Measurements from ENCODE around the gene EPB41.
A peak's percentile ranks its signal among the peaks of the same experiment; 100 is the strongest.
"Not testable (repeated sequence)": the region's sequence is repeated elsewhere in the genome, so short reads cannot be mapped to it uniquely, and the experiment has no call there.

Gene EPB41

DNA sequence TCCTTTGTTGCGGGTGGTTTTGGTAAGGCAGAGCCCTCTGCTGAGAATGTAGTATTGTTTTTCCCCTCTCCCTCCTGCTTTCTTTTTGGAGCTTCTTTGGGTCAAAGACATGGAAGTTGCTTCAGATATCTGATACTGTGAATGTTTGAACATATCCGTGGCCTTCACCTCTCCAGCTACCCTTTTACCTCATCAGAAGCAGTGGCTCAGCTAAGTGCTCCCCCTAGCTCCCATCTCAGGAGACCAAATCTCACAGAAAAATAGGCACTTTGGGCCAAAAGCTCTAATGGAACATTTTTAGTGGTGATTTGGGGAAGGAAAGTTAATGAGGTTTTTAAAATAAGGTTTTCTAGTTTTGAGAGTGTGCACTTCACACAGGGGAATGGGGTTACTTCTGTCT is 203.0 kb downstream of the EPB41 start:
- peak; percentile 39 for DNase-seq

GRCh38 chr1:29119121-29119929 is 205.0 kb downstream of the EPB41 start:
- DNase-seq = no peak

DNA sequence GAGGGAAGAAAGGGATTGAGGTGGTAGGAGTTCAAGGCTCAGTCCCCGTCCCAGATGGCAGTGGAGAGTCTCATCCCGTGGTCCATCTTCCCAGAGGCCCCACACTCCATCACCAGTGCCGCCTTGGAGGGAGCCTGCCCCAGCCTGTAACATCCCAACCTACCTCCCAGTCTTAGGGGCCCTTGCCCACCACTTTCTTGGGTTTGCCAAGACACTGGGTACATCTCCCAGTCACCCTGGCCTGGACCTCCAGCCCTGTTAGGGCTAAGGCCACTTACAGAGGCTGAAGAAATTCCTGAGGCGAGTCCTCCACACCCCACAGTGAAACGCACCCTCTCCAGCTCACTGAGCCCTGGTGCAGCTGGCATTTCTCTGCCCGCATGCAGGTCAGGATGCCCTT is 206.0 kb downstream of the EPB41 start:
- no peak for DNase-seq

- DNase-seq = peak; percentile 87
Observed at GRCh38 chr1:29120947-29121485, 206.6 kb downstream of the EPB41 start.

DNA sequence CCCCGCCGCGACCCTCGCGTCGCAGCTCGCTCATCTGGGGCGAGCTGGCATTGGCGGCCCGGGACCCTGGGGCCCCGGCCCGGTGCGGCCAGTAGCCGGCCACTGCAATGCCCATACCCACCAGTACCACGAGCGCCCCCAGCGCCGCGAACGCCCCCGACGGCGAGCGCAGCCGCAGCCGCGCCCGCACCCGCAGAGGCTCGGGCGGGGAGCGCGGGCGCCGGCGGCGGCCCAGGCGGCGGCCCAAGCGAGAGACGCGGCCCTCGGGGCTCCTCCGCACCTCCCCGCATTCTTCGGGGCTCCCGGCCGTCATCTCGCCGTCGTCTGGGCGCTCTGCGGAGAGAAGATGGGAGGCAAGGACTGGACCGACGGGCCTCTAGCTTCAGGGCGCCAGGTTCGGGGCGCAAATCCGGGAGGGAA is 207.2 kb downstream of the EPB41 start:
- DNase-seq = no peak

GRCh38 chr1:29121936-29122681 is 207.7 kb downstream of the EPB41 start:
- peak; percentile 28 for DNase-seq

DNA sequence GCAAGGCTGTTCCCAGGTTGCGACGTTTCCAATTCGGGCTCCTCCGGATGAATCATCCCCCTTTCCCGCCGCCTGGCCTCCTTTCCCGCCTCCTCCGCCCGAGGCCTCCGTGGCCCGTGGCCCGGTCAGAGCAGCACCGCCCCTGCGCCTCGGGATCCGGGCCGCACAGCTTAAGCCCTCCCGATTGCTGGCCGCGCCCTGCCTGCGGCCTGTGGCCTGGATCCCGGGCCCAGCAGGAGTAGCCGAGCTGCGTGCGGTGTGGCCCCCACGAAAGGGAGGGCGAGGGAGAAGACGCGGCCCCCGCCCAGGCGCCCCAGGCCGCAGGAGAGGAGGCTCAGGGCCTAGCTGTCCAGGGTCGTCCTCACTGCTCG is 208.3 kb downstream of the EPB41 start:
- DNase-seq = no peak

DNA sequence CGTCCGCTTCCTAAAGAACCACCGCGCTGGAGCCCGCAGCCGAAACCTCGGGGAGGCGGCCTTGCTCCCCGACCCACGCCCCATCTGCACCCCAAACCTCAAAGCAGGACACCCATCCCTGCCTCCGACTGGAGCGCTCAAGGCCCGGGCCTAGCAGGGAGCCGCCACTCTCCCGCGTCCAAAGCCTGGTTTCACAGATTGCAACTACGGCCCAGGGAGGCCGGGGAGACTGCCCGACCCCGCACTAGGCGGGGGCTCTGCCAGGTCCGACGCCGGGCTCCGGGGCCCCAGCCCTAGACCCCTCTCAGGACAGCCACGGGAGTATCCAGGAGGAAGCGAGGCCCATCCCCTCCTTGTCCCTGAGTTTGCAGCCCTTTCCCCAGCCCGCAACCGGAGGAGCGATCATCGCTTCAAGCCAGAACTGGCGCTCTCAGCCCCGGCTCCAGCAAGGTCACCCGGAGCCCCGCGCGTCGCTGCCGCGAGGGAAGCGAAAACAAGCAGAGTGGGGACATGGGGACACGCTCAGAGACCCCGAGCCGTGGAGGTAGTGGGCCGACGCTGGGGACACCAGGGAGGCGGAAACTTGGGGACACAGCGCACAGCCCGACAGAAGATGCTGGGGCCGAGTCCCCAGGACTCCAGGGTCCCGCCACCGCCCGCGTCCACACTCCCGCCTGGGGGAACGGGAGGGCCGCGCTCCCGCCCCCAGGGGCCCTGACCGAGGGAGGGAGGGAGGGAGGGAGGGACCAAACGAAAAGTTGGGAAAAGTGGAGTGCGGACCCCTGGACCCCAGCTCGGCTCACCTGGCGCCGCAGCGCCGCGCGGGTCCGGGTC is 208.9 kb downstream of the EPB41 start:
- peak; percentile 29 for DNase-seq

GRCh38 chr1:29123887-29124365 is 209.6 kb downstream of the EPB41 start, which contains the start of gene TMEM200B:
TSS of gene TMEM200B (minus strand) at chr1:29123903. CDS start at chr1:29121828, 2,075 bp downstream.
- peak; percentile 68 for DNase-seq

DNA sequence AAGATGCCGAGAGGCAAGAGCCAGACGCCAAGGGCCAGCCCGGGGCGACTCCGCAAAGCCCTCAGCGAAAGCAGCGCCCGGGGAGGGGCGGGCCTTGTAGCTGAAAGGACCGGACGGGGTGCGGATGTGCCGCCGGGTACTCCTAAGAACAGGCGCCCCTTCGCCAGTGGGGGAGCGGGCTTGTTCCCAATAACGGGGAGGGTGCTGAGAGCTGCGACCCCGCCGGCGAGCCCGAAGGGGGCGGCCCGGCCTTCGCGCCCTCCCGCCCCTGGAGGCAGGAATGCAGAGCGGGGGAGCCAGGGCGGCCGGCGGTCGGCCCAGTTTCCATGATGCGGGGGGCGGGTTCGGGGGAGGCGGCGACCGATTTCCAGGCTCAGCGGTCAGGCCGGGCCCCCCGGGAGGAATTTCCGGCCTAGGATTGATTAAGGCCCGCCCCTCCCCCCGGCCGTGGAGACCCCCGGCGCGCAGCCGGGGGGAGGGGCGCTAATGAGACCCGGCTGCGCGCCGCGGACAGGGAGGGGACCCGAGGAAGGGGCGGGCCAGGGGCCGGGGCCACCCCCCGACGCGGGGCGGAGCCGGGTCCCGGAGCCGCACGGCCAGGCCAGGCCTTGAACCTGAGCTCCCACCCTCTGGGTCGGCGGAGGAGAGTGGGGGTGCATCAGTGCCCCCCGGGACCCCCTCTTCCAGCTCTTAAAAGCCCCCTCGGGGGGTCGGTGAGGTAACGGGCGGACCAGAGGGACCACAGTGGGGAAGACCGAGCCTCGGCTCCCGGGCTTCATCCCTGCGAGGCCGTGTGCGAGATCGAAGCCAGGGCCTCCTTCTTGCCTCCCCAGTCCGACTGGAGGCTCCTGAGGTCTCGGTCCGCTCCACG is 210.2 kb downstream of the EPB41 start:
- DNase-seq = peak; percentile 96

DNA sequence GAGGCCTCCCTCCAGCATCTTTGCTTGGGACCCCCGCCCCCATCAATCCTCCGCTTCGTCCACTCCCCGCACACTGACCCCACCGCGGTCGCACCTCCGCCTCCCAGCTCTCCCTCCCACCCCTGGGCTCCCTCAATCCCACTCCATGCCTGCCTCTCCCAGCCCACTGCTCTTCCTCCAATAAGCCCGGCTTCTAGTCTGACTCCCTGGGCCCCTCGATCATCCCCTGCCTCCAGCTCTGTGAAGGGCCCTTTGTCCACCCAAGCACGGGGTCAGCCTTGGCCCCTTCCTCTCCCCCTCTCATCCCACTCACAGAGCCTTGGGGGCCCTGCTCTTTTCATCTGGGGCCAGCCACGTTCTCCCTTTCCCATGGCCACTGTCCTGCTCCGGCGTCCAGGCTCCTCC is 210.9 kb downstream of the EPB41 start:
- DNase-seq = no peak

DNA sequence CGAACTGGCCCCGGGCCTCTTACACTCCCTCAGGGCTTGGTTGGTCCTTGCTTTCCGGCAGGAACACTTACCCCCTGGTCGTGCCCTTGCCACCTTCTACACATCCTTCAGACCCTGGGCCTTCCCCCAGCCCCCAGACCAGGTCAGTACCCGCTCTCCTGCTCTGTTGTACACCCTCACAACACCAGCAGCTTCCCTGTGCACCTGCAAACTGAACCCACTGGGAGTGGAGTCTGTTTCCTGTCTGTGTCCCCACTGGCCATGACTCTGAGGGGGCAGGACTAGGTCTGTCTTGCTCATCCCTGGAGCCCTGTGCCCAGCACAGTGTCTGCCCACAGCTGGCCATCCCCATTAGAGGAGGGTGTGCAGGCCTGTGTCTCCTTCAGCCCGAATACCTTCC is 211.4 kb downstream of the EPB41 start:
- DNase-seq = no peak

DNA sequence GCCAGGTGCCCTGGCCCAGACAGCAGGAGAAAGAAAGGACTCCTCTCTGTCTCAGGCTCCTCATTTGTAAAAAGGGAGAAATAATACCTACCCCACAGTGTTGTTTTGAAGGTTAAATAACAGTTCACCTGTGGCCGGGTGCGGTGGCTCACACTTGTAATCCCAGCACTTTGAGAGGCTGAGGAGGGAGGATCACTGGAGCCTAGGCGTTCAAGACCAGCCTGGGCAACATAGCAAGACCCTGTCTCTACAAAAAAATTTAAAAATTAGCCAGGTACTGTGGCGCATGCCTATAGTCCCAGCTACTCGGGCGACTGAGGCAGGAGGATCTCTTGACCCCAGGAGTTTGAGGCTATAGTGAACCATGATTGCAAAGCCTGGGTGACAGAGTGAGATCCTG is 211.8 kb downstream of the EPB41 start:
- no peak for DNase-seq

DNA sequence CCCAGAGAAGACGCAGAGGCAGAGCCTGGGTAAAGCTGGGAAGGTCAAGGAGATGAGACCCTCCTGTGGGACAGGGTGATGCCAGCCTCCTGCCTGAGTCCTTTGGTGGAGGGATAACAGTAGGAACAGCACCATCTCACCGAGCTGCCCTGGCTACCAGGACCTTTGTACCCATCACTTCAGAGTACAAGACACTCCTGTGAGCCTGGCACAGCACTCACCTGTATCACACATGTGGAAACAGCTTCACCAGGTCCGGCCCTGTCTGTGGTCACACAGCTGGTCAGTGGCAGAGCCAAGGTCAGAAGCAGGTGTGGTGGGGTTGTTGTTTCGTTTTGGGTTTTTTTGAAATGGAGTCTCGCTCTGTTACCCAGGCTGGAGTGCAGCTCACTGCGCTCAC is 214.4 kb downstream of the EPB41 start:
- no peak for DNase-seq

GRCh38 chr1:29129916-29130315 is 215.5 kb downstream of the EPB41 start:
- peak; percentile 27 for DNase-seq

GRCh38 chr1:29131056-29131455 is 216.7 kb downstream of the EPB41 start:
- not testable (repeated sequence) for DNase-seq

GRCh38 chr1:29133861-29134694 is 219.7 kb downstream of the EPB41 start:
- no peak for DNase-seq

DNA sequence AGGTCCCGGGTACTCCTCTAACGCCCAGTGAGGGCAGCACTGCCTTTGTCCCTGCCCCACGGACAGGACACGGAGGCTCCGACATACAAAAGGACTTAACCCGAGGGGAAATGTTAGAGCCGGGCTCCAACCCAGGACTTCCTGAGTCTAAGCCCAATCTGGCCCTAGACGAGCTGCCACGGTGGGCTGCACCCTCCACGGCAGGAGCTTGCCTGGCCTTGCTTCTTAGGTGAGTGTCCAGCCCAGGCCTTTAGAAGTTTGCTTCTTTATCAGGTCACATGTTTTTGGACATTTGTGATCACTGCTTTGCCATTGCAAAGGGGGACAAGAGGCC is 220.3 kb downstream of the EPB41 start:
- DNase-seq = no peak

- no peak for DNase-seq
Observed at GRCh38 chr1:29136391-29136915, 222.1 kb downstream of the EPB41 start.

DNA sequence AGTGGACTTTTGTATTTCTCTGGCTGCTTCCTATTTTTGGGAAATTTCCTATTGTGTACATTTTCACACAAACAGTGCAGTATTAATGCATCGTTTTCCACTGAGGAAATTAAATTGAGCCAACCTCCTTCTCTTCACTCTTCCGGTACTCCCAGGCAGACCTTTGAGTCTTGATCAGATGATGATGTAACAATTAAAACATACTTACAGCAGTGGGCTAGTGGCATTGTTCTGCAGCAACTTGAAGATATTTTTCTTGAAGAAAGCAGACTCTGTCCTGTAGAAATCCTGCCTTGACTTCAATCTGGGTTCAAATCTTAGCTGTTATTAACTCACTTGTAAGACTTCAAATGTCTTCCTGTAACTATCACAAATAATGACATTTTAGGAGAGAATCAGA is 228.3 kb downstream of the EPB41 start:
- DNase-seq = no peak

DNA sequence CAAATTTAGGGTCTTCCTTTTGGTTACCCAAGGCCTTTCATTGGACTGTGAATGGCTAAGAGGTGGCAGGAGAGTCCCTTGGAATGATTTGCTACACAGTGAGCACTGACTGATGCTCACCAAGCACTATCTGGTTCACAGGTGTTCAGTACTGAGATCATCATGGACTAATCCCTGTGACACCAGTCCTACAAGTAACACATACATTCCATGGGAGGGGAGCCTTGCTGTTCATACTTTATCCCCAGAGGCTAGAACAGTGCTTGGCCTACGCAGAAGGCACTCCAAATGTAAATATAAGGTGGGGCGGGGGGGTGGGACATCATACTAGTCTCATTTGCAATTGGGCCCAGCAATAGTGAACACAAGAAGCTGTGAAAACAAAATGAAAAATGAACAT is 229.8 kb downstream of the EPB41 start:
- no peak for DNase-seq
